HG03558 (cell line): ENCODE results near the gene CANX.
"Not testable (repeated sequence)": the region's sequence is repeated elsewhere in the genome, so short reads cannot be mapped to it uniquely, and the experiment has no call there.

Experiments used
- ATAC-seq: cut with Tn5 transposase; IDR thresholded peaks from one replicate; pipeline ENCODE4 v1.9.1; 2021; ENCODE audit warnings: moderate number of reproducible peaks; ENCODE audit not compliant: unreplicated experiment; ENCODE audit errors: extremely low read depth

The CANX gene

GRCh38 chr5:179697993-179698934 lies 503 bp upstream of the CANX start:
- peak; percentile 85 for ATAC-seq

- no peak for ATAC-seq
Observed at GRCh38 chr5:179699616-179700237, 960 bp downstream of the CANX start.

- ATAC-seq = no peak
Observed at GRCh38 chr5:179700401-179700918, 1.7 kb downstream of the CANX start.

GRCh38 chr5:179716286-179716685 lies 17.5 kb downstream of the CANX start:
- no peak for ATAC-seq

GRCh38 chr5:179720222-179720621 lies 21.5 kb downstream of the CANX start:
- ATAC-seq = no peak

GRCh38 chr5:179724163-179724562 lies 25.4 kb downstream of the CANX start:
- no peak for ATAC-seq

- no peak for ATAC-seq
Observed at GRCh38 chr5:179727106-179727505, 28.3 kb downstream of the CANX start.

GRCh38 chr5:179729303-179729702 lies 30.5 kb downstream of the CANX start:
- ATAC-seq = no peak

- no peak for ATAC-seq
Observed at GRCh38 chr5:179729727-179730126, 31.0 kb downstream of the CANX start.

GRCh38 chr5:179730356-179730755 lies 31.6 kb downstream of the CANX start:
- no peak for ATAC-seq

- no peak for ATAC-seq
Observed at GRCh38 chr5:179730852-179731251, 32.1 kb downstream of the CANX start.

GRCh38 chr5:179731791-179732411 lies 33.1 kb downstream of the CANX start:
- ATAC-seq = peak; percentile 4

GRCh38 chr5:179732412-179732917 lies 33.7 kb downstream of the CANX start, which contains the start of gene MAML1:
Gene MAML1 (plus strand): TSS chr5:179732822. CDS start chr5:179733113, 291 bp downstream.
- ATAC-seq = peak; percentile 94

- peak; percentile 2 for ATAC-seq
Observed at GRCh38 chr5:179732918-179733771, 34.4 kb downstream of the CANX start.

- no peak for ATAC-seq
Observed at GRCh38 chr5:179733772-179734126, 35.0 kb downstream of the CANX start.

- ATAC-seq = no peak
Observed at GRCh38 chr5:179734536-179735164, 35.9 kb downstream of the CANX start.

- ATAC-seq = no peak
Observed at GRCh38 chr5:179738742-179739141, 40.0 kb downstream of the CANX start.

- ATAC-seq = not testable (repeated sequence)
Observed at GRCh38 chr5:179744106-179744505, 45.3 kb downstream of the CANX start.

- ATAC-seq = no peak
Observed at GRCh38 chr5:179746872-179747271, 48.1 kb downstream of the CANX start.
